ENCODE data around the gene TAL1. TPM values are rescaled to one million over a fixed set of nuclear protein-coding genes. Genes with fewer than 3 reads are reported as not detected.

The TAL1 gene
- total and polyA plus RNA-seq, 2 of the 8 experiments (the other 6 are each of a cell fraction or from before 2014, with no cell fraction given) = 0.09 to 0.15 TPM

DNA sequence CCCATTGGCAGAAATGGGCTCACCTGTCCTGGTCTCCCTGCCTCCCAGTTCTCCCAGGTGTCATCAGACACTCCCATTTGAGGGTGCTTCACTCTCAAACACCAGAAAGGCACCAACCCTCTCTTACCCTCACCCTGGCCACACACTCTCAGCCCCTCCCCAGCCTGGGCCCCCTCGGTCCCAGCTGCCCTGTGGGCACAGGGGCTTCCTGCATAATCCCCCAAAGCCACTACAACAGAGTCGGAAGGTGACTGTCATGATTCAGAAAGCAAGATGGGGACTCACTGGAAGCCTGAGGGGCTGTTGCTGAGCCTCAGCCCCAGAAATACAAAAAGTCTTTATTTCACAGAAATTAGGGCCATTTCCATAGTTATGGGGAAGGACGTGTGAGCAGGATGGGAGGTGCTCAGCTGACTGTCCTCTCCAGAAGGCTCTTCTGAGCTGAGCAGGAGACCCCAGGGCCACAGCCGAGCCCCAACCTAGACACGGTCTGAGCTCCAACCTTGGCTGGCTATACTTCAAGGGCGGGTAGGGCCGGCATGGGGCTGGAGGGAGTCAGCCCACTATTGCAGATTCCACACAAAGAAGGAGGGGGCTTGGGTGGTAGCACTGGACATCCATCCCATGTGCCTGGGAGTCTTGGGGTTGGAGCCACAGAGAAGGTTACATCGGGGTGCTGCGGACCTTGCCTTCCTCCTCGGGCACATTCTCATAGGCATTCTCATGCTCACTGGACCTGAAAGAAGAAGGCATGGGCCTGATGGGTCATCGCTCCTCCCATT is 48.5 kb downstream of the TAL1 start:
- no peak overlapping the region for H2BK20ac ChIP-seq (ENCODE audit: low read length)
- no peak overlapping the region for H3K27ac ChIP-seq (ENCODE audit: low read depth, low read length)
- 82% methylated on average over 10 of the region's 11 CpGs; no CpG with 5 or more reads in 1 of the 2 experiments for WGBS, 2 experiments (ENCODE audit: extremely low coverage in 1 of 2, insufficient coverage in 1 of 2, insufficient read length in 1 of 2, insufficient replicate concordance in 2 of 2, low coverage in 1 of 2, low lambda C conversion rate in 2 of 2, missing lambda C conversion rate in 1 of 2)
- H3K36me3 ChIP-seq (ENCODE audit: control insufficient read depth in 2 of 4, insufficient read depth in 4 of 4, low read length in 3 of 4) = no peaks in the 10 kb centered on the region
- no peak for TF ChIP-seq PHF8 (conservative IDR thresholded peaks at IDR 0.05; ENCODE audit: low read depth, low read length)
- TF ChIP-seq, protein P1, sequence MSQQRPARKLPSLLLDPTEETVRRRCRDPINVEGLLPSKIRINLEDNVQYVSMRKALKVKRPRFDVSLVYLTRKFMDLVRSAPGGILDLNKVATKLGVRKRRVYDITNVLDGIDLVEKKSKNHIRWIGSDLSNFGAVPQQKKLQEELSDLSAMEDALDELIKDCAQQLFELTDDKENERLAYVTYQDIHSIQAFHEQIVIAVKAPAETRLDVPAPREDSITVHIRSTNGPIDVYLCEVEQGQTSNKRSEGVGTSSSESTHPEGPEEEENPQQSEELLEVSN (IDR thresholded peaks at IDR 0.05) = no peak
- no peak for TF ChIP-seq CEBPB (IDR thresholded peaks at IDR 0.05; ENCODE audit: low read depth, low read length)
- no peak for TF ChIP-seq CBX8 (IDR thresholded peaks at IDR 0.05; ENCODE audit: borderline replicate concordance, low read depth, low read length)
- no peak for TF ChIP-seq CREB1 (IDR thresholded peaks at IDR 0.05)
- TF ChIP-seq EGR1 (IDR thresholded peaks at IDR 0.05; ENCODE audit: borderline replicate concordance, low read depth, low read length) = no peak
- TF ChIP-seq KDM1A (IDR thresholded peaks at IDR 0.05; ENCODE audit: borderline replicate concordance, low read length) = no peak
- TF ChIP-seq CBX5 (IDR thresholded peaks at IDR 0.05; ENCODE audit: low read depth, low read length) = no peak
- no peak for TF ChIP-seq ASH2L (IDR thresholded peaks at IDR 0.05; ENCODE audit: low read length)
- TF ChIP-seq TAF7 (optimal IDR thresholded peaks at IDR 0.05; ENCODE audit: borderline replicate concordance, low read depth, low read length) = no peak
- H3K23me2 ChIP-seq (ENCODE audit: low read depth, low read length) = peaks cover 9% of the 10 kb centered on the region; the same call in 1 of the 2 replicates
- no peak overlapping the region for H2BK15ac ChIP-seq (ENCODE audit: low read length)
- no peak overlapping the region for H4K8ac ChIP-seq (ENCODE audit: extremely low read depth, insufficient read depth, low read length)
- CTCF ChIA-PET (ENCODE audit: partially characterized antibody) = interaction anchor here (0.6 to 14.4 kb wide), 9 partner anchors 9 to 284 kb away, joined by 3 to 207 read pairs (median 5); partner anchors contain the start of genes FOXD2 and PDZK1IP1
- H2AK5ac ChIP-seq (ENCODE audit: low read depth, low read length) = 0 out of 2 replicates have a peak overlapping the region, but pooled peaks have one; percentile 8
- H3K4me1 ChIP-seq (replicated peaks in 1 of 4; ENCODE audit: control insufficient read depth in 3 of 4, insufficient read depth in 4 of 4, low read length in 3 of 4) = peaks cover 0 to 9% (median 2%) of the 10 kb centered on the region in 4 experiments; a peak in 4 of 7 replicates
- no peaks in the 10 kb centered on the region for H3K79me1 ChIP-seq (ENCODE audit: low read depth, low read length)
- no peaks in the 10 kb centered on the region for H4K20me1 ChIP-seq (replicated peaks in 1 of 2; ENCODE audit: control insufficient read depth in 1 of 2, insufficient read depth in 2 of 2, low read length in 2 of 2)
- H4K5ac ChIP-seq (ENCODE audit: insufficient read length, low read depth, low read length) = no peak overlapping the region
- H3K4me3 ChIP-seq (ENCODE audit: extremely low read depth in 1 of 4, insufficient read depth in 2 of 4, low read depth in 3 of 4, low read length in 4 of 4) = no peak overlapping the region
- H3K56ac ChIP-seq (replicated peaks; ENCODE audit: insufficient read length, low read depth, low read length) = no peak overlapping the region
- no peak overlapping the region for H3K4me2 ChIP-seq (ENCODE audit: insufficient read depth in 1 of 2, low read depth in 2 of 2, low read length in 2 of 2)
- H2BK120ac ChIP-seq (replicated peaks; ENCODE audit: low read depth, low read length) = no peak overlapping the region
- POLR2A ChIA-PET (ENCODE audit: partially characterized antibody) = no interaction called here
- no peak overlapping the region for H3K23ac ChIP-seq (ENCODE audit: insufficient read length)
- no peak overlapping the region for H3K14ac ChIP-seq (ENCODE audit: insufficient read length)
- H2BK12ac ChIP-seq (ENCODE audit: low read depth, low read length) = 0 out of 2 replicates have a peak overlapping the region, but pooled peaks have one; percentile 5
- H3K9ac ChIP-seq (replicated peaks in 1 of 4; ENCODE audit: extremely low read depth in 1 of 4, low read depth in 3 of 4, low read length in 3 of 4) = no peak overlapping the region
- no peak overlapping the region for H2AFZ ChIP-seq (ENCODE audit: low read length)
- no peaks in the 10 kb centered on the region for H3K79me2 ChIP-seq (ENCODE audit: control insufficient read depth in 1 of 2, insufficient read depth in 2 of 2, low read length in 2 of 2)
- peaks cover 0 to 13% (median 12%) of the 10 kb centered on the region in 4 experiments; a peak in 5 of 7 replicates for H3K27me3 ChIP-seq (replicated peaks in 1 of 4; ENCODE audit: control insufficient read depth in 3 of 4, extremely low read depth in 1 of 4, insufficient read depth in 3 of 4, low read length in 3 of 4)
- FAIRE-seq = no peak
- no peak overlapping the region for H4K91ac ChIP-seq (replicated peaks; ENCODE audit: insufficient read length, low read length)
- H3K9me3 ChIP-seq (ENCODE audit: insufficient read depth in 2 of 2, low read depth in 1 of 2, low read length in 1 of 2) = no peaks in the 10 kb centered on the region
- H2BK5ac ChIP-seq (ENCODE audit: low read depth, low read length) = no peak overlapping the region
- H3K4ac ChIP-seq (replicated peaks; ENCODE audit: insufficient read length, low read depth, low read length) = no peak overlapping the region
- DNase-seq (ENCODE audit: low read depth in 1 of 2, low spot score in 2 of 2) = no peak
- H3K18ac ChIP-seq (ENCODE audit: extremely low read depth, low read length) = no peak overlapping the region

Measured in H1 (cell line).